OCI-LY1 (cell line): ENCODE data around the gene AKT1S1.

Source experiments
- CTCF ChIP-seq: fragments of 200-600 bp; sonication (generic), shearing (Covaris generic); IDR thresholded peaks from 2 replicates; pipeline ENCODE4 v1.5.1; 2017; ENCODE audit warnings: mild to moderate bottlenecking, antibody characterized with exemption, low read length, moderate library complexity, mixed read lengths
- EZH2 ChIP-seq: fragments of 200-600 bp; sonication (generic), shearing (Covaris generic); IDR thresholded peaks from 2 replicates; pipeline ENCODE4 v1.8.0; 2017; ENCODE audit warnings: borderline replicate concordance, mixed run types, mild to moderate bottlenecking, antibody characterized with exemption, low read length, moderate library complexity, mixed read lengths

GRCh38 chr19:49925486-49925885 lies 48.3 kb upstream of the AKT1S1 start:
- TF ChIP-seq CTCF (no peak), EZH2 (no peak)
